GM12801 (cell line): ENCODE results near the gene MGAM2.

Experiments used
- TF ChIP-seq, protein P1 (sequence below): IDR thresholded peaks from one replicate; pipeline ENCODE4 v1.5.1; 2011; ENCODE audit warnings: control low read depth; ENCODE audit not compliant: insufficient read length; ENCODE audit errors: extremely low read depth

MGAM2 gene

DNA sequence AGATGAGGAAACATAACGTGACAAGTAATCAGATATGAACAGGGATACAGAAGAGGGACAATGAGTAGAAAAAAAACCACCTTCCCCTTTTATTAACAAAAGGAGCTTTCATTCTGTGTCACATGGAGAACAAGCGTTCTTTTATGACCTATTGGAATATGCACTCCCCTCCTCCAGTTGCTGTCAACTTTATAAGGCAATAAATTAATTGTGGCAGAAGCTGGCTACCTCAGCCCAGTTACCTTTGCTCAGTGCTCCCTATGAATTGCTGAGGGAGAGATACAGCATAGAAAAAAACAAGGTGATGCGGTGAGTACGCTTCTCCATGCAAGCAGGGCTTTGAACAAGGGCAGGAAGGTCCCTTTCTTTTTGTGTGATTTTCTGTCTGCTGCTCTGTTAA lies at the start of gene MGAM2:
MGAM2 (plus strand) TSS at position 220 of the 400 bp plus-strand sequence. CDS start 5,156 bp downstream, outside the sequence.
- TF ChIP-seq, protein P1, sequence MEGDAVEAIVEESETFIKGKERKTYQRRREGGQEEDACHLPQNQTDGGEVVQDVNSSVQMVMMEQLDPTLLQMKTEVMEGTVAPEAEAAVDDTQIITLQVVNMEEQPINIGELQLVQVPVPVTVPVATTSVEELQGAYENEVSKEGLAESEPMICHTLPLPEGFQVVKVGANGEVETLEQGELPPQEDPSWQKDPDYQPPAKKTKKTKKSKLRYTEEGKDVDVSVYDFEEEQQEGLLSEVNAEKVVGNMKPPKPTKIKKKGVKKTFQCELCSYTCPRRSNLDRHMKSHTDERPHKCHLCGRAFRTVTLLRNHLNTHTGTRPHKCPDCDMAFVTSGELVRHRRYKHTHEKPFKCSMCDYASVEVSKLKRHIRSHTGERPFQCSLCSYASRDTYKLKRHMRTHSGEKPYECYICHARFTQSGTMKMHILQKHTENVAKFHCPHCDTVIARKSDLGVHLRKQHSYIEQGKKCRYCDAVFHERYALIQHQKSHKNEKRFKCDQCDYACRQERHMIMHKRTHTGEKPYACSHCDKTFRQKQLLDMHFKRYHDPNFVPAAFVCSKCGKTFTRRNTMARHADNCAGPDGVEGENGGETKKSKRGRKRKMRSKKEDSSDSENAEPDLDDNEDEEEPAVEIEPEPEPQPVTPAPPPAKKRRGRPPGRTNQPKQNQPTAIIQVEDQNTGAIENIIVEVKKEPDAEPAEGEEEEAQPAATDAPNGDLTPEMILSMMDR, result no peak

DNA sequence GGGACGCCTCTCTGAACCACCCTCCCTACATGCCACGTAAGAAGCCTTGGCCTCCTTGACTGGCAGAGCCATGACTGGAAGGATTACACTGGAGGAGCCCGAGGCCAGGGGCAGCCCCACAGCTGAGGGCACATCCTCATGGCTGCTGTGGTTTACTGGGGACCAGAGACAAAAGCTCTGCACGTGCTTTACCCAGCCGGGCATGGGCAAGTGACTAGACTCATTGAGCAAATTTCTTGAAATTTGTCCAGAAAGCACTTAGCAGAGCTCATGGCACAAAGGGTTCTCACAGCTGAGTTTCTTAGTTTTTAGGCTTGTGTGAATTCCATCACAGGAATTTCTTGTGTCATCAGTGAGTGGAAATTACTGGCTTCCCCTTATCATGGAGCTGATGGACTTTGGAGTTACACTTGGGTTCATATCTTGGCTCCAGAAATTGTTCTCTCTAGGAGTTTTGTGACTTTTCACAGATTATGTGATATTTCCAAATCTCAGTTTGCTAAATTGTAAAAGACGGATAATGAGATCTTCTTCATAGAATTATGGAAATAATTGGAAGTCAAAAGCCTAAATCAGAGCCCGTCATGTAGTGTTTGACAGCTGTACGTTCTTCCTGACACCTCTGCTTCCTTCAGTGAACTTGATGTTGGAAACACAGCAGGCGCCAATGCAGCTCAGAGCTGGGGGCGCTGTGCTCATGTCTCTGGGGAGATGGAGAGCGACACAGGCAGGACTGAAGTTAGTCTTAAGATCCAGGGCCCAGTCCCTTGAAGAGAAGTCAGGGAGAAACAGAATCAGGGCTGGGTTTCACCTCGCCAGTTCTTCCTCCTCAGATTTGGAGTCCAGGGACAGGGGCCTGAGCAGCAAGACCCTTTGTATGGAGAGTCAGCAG lies 47.7 kb upstream of the MGAM2 start:
- TF ChIP-seq, protein P1, result no peak

DNA sequence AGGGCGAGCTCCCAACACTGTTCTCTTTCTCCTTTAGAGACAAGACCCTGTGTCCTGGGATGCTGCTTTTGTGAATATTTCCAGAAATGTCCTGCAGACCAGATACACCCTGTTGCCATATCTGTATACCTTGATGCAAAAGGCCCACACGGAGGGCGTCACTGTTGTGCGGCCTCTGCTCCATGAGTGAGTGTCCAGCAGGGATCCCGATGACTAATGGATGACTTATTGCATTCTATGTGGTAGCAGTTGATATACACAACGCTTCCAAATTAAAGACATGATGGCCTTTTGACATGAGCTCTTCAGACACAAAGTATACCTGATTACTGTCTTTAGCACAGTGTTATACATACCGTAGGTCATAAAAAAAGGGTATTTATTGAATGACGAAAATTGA lies 45.0 kb upstream of the MGAM2 start:
- TF ChIP-seq, protein P1, result no peak

DNA sequence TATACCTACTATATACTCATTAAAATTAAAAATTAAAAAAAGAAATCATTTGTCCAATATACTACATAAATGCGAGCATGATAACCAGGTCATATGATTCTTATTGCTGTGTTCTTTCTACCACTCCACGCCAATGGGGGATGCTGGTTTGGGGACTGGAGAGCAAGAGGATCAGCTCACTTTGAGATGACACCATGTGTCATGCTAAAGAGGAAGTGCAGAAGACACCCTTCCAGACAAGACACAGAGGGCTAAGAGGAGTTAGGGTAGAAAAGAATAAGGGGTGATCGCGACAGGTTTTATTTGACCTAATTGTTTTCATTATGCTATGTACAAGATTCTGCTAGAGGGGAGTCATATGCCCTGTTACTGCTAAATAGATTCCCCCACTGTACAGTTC lies 33.8 kb upstream of the MGAM2 start:
- TF ChIP-seq, protein P1, result no peak

DNA sequence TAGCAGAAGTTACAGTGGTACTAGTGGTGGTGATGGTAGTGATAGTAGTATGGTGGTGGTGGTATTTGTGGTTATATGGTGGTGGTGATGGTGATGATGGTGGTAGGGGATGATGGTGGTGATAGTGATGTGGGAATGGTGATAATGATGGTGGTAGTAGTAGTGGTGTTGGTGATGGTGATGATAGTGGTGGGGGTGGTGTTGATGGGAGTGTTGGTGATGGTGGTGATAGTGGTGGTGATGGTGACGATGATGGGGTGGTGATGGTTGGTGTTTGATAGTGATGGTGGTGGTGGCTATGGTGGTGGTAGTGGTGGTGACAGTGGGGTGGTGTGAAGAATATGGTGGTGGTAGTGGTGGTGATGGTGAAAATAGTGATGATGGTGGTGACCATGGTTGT lies 27.9 kb upstream of the MGAM2 start:
- TF ChIP-seq, protein P1, result no peak

DNA sequence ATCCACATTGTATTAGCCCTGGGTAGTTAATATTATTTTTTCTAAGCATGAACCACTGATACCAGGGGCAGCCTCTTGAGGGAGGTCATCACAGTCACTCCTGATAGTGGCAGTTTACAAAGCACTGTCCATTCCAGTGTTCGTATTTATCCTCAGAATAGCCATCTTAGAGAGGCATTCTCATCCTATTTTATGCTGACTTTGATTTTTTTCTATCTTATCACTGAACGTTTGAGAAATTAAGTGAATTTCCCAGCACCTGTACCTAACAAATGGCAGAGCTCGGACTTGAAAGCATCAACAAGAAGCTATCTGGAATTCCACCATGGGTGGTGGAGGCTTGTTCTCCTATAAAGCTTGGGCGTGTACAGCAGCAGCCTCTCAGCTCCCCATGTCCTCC lies 26.1 kb upstream of the MGAM2 start:
- TF ChIP-seq, protein P1, result no peak

DNA sequence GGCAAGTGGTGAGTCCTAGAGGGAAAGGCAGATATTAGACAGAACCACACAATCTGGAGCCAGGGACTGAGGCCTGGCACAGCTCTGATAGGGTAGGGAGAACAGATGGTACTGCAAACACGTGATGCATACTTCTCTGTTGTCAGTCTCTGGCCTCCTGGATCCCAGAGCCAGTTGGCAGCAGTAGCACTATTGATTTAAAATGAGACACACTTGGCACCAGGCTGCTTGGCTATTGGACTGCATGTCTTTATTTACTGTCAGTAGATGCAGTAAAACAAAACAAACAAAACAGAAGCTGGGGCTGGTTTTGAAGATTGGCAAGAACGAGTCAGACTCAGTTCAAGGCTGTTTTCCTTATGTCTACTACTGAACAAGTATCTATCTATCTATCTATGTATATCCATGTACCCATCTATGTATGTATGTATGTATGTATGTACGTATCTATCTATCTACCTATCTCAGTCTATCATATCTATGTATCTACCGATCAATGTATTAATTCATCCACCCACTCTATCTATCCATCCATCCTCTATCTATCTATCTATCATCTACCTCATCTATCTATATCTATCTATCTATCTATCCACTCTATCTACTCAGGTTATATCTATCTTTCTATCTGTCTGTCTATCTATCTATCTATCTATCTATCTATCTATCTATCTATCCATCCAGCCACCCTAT lies 23.4 kb upstream of the MGAM2 start:
- TF ChIP-seq, protein P1, result no peak
